Left ventricle myocardium superior (tissue), 1 donor: ENCODE data around the gene NFATC1. TPM values are rescaled to one million over a fixed set of nuclear protein-coding genes. Genes with fewer than 3 reads are reported as not detected.

ENCODE experiments used
- ATAC-seq: fragments of 200-7000 bp; cut with Tn5 transposase; one replicate; pipeline ENCODE4 v1.9.1; 2020; ENCODE audit warnings: mild to moderate bottlenecking, moderate library complexity
- DNase-seq: peaks from one replicate; pipeline ENCODE4 v3.0.0-alpha.2; 2020
- intact Hi-C: fragments of 100-400 bp; cut with micrococcal nuclease; formaldehyde crosslinking; loops from one replicate; pipeline ENCODE4 v1.11.0; 2022
- total RNA-seq: library from RNA; stranded (reverse); fragmentation: NEBNext Ultra II Directional; extraction: Animal tissue kit (Norgen Biotek cat#: 25700); gene quantifications from one replicate; pipeline ENCODE4 v1.2.1, GENCODE V29; 2021
- donor health status: DM: no; HTN: yes; CAD: no; lungs with severe emphysema.

The NFATC1 gene
- total RNA-seq, 1 donor from 2014 or later = 18.7 TPM

GRCh38 chr18:79518028-79518682, 122.4 kb downstream of the NFATC1 start:
- intact Hi-C loops = no loop called here
- DNase-seq (no peak), ATAC-seq (no peak)

- DNase-seq = no peak
- no peak for ATAC-seq
- intact Hi-C loops = no loop called here
These were observed 123.0 kb downstream of the NFATC1 start for GRCh38 chr18:79518683-79519128.

- ATAC-seq = peak; percentile 61
- intact Hi-C loops = no loop called here
- no peak for DNase-seq
These were observed 124.2 kb downstream of the NFATC1 start for GRCh38 chr18:79519751-79520477.

- no peak for DNase-seq
- no peak for ATAC-seq
- intact Hi-C loops = no loop called here
These were observed 125.0 kb downstream of the NFATC1 start for GRCh38 chr18:79520478-79521390.

- DNase-seq (no peak), ATAC-seq (no peak)
- intact Hi-C loops = no loop called here
These were observed 125.9 kb downstream of the NFATC1 start for GRCh38 chr18:79521416-79522205.

GRCh38 chr18:79522451-79523205, 126.9 kb downstream of the NFATC1 start:
- no peak for ATAC-seq
- intact Hi-C loops = no loop called here
- DNase-seq = no peak

GRCh38 chr18:79523206-79523735, 127.5 kb downstream of the NFATC1 start:
- no peak for ATAC-seq
- intact Hi-C loops = no loop called here
- DNase-seq = no peak

- ATAC-seq = no peak
- intact Hi-C loops = no loop called here
- no peak for DNase-seq
These were observed 128.0 kb downstream of the NFATC1 start for GRCh38 chr18:79523736-79524180.

- DNase-seq (no peak), ATAC-seq (no peak)
- intact Hi-C loops = loop anchor here (5.0 kb wide), 1 partner anchor 147 kb away; no protein-coding TSS in a partner anchor
These were observed 128.7 kb downstream of the NFATC1 start for GRCh38 chr18:79524181-79525078.

GRCh38 chr18:79525556-79526467, 130.1 kb downstream of the NFATC1 start:
- DNase-seq = peak; percentile 86
- intact Hi-C loops = loop anchor here (5.0 kb wide), 1 partner anchor 149 kb away; no protein-coding TSS in a partner anchor
- ATAC-seq = peak; percentile 90

- ATAC-seq (peak; percentile 50), DNase-seq (no peak)
- intact Hi-C loops = loop anchor here (5.0 kb wide), 1 partner anchor 149 kb away; no protein-coding TSS in a partner anchor
These were observed 131.0 kb downstream of the NFATC1 start for GRCh38 chr18:79526468-79527460.

- intact Hi-C loops = loop anchor here (5.0 kb wide), 1 partner anchor 150 kb away; no protein-coding TSS in a partner anchor
- DNase-seq (no peak), ATAC-seq (no peak)
These were observed 132.1 kb downstream of the NFATC1 start for GRCh38 chr18:79527656-79528315.

- intact Hi-C loops = loop anchor here (5.0 kb wide), 1 partner anchor 151 kb away; no protein-coding TSS in a partner anchor
- ATAC-seq (no peak), DNase-seq (no peak)
These were observed 132.6 kb downstream of the NFATC1 start for GRCh38 chr18:79528316-79528695.

- peak; percentile 46 for ATAC-seq
- DNase-seq = no peak
- intact Hi-C loops = loop anchor here (5.0 kb wide), 1 partner anchor 152 kb away; no protein-coding TSS in a partner anchor
These were observed 133.1 kb downstream of the NFATC1 start for GRCh38 chr18:79528846-79529245.
